HG03342 (cell line): ENCODE results near the gene GP1BA.

Source experiments
- ATAC-seq: cut with Tn5 transposase; IDR thresholded peaks from one replicate; pipeline ENCODE4 v1.9.1; 2021; ENCODE audit warnings: mild to moderate bottlenecking, moderate library complexity; ENCODE audit not compliant: unreplicated experiment

GP1BA gene

DNA sequence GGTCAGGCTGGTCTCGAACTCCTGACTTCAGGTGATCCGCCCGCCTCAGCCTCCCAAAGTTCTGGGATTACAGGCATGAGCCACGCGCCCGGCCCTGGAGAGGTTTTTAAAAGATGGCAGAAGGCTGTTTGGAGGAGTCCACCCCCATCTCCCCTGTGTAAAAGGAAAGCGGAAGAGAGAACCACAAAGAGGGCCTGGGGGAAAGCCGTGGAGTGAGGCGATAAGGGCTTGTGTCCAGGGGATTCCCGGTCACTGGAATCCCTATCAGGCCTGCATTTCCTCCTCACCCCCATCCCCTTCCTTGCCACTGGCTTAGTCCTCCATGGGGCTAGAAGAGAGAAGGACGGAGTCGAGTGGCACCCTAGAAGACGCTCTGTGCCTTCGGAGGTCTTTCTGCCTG is at the start of gene GP1BA:
Gene GP1BA (plus strand): TSS at position 315 of the 400 bp plus-strand sequence. CDS start 328 bp downstream, outside the sequence.
- no peak for ATAC-seq

DNA sequence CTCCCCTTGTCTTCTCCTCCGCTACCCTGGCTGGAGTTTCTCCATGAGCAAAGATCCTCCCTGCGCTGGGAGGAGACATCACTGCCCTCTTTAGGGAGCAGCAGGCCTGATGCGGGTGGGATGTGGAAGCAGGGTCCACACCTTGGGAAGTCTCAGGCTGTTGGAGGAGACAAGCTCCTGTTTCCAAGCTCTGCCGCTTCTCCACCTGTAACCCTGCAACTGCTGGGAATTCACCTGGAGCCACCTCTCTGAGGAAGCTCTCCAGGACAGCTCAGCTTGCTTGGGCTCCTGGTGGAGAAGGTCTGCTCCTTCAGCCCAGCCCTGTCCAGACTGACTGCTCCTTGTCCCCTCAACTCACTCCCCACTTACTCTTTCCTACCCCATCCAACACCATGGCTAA is 47.6 kb upstream of the GP1BA start:
- no peak for ATAC-seq

DNA sequence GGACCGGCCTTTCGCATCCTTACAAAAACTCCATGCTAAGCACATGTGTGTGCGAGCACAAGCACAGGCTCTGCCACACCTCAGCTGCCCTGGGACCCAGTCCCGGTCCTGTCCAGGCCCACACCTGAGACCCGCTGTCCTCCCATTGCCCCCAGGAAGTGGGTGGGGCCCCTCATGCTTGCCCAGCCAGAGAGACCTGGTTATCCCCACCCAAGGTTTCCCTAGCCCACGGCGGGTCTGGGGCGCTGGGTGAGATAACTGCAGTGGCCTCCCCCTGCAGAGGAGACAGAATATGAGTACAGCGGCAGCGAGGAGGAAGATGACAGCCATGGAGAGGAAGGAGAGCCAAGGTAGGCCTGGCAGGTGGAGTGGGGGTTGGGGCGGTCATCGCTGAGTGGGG is 45.2 kb upstream of the GP1BA start:
- ATAC-seq = no peak

DNA sequence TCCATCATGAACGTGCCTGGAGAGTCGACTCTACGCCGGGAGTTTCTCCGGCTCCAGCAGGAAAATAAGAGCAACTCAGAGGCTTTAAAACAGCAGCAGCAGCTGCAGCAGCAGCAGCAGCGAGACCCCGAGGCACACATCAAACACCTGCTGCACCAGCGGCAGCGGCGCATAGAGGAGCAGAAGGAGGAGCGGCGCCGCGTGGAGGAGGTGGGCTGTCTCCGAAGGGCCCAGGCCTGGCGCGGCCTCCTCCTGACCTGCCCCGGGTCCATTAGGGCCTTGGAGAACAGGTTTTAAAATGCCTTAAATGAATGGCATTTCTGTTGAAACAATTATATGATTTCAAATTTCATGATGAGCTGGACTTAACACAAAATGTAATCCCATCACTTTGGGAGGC is 44.5 kb upstream of the GP1BA start:
- no peak for ATAC-seq

DNA sequence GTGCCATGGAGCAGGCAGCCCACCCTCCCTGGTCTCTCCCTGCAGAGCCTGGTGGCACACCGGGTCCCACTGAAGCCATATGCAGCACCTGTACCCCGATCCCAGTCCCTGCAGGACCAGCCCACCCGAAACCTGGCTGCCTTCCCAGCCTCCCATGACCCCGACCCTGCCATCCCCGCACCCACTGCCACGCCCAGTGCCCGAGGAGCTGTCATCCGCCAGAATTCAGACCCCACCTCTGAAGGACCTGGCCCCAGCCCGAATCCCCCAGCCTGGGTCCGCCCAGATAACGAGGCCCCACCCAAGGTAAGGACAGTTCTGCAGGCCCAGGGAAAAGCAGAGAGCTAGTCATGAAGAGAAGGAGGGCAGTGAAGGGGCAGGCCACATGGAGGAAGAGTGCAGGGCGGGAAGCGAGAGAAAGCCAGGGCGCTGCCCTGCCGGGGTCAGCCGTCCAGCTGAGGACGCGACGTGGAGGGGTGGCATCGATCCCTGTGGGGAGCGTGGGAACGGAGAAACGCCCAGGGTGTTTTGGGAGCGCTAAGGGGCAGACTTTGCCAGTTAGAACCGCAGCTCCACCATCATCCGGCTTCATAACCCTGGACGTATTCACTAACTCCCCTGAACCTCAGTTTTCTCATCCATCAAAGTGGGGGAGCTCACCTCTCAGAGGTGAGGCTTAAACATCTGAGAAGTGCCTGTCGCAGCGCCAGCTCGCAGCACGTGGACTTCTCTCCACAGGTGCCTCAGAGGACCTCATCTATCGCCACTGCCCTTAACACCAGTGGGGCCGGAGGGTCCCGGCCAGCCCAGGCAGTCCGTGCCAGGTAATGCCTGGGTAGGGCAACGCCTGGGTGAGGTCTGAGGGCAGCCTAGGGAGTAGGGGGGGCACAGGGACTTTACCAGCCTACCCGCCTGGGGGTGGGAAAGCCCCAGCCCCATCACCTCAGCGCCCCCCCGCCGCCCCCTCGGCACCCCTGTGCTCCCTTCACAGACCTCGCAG is 40.4 kb upstream of the GP1BA start:
- no peak for ATAC-seq

DNA sequence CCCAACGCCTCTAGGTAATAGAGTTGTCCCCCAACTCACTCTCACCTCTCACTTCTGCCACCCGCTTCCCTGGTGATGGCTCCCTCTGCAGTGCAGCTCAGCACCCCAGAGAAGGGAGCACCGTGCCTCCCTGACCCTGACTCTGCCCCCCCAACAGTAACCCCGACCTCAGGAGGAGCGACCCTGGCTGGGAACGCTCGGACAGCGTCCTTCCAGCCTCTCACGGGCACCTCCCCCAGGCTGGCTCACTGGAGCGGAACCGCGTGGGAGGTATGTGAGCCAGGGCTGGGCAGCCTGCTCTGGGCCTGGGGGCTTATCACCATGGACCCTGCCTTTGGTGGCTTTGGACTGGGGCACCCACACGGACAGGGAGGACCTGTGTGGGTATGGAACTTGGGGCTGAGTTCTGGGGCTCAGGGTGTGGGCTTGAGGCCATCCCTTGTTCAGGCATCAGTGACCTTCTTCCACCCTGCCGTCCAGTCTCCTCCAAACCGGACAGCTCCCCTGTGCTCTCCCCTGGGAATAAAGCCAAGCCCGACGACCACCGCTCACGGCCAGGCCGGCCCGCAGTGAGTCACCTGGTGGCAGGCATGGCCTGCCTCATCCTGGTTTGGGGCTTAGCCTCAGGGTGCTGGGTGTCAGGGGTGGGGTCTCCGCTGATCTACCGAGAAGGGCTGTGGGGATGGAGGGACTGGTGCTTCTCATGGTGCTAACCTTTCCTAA is 39.4 kb upstream of the GP1BA start:
- no peak for ATAC-seq

DNA sequence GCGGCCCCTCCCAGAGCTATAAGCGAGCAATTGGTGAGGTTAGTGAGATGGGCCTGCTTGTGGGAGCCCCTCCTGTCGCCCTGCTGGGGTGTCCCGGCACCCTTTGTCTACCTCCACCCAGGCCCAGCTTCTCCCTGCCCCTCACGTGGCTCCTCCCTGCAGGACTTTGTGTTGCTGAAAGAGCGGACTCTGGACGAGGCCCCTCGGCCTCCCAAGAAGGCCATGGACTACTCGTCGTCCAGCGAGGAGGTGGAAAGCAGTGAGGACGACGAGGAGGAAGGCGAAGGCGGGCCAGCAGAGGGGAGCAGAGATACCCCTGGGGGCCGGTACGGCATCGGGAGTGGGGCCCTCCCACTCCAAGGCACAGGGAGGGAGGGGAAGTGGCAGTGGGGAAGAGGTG is 38.8 kb upstream of the GP1BA start:
- no peak for ATAC-seq

DNA sequence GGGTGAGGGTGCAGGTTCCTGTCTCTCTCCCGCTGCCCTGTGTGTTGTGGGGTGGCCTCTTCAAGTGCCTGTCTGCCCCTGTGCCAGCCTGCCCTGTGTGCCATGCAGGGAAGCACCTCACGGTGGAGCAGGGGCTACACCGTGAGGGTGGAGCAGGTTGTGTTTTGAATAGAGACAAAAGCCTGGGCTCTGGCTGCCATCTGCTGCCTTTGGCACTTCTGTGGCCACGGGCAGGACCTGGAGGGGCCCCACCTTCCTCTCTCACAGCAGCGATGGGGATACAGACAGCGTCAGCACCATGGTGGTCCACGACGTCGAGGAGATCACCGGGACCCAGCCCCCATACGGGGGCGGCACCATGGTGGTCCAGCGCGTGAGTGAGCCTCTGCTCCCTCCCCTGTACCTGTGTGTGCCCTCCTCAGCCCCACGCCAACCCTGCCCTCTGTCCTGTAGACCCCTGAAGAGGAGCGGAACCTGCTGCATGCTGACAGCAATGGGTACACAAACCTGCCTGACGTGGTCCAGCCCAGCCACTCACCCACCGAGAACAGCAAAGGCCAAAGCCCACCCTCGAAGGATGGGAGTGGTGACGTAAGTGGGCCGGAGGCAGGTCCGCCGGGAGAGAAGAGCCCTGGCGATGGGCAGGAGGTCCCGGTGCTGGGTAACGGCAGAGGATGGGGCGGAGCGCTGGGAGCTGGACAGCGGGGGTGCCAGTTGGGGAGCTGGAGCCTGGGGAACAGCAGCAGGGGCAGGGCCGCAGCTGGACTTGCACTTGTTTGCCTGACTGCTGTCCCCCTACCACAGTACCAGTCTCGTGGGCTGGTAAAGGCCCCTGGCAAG is 38.1 kb upstream of the GP1BA start:
- ATAC-seq = no peak

DNA sequence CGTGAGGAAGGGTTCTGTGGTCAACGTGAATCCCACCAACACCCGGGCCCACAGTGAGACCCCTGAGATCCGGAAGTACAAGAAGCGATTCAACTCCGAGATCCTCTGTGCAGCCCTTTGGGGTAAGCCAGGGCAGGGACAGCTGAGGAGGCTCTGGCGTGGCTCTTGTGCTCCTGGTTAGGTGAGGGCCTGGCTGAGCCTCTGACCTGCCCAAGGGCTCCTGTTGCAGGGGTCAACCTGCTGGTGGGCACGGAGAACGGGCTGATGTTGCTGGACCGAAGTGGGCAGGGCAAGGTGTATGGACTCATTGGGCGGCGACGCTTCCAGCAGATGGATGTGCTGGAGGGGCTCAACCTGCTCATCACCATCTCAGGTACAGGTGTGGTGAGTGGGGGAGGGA is 37.0 kb upstream of the GP1BA start:
- no peak for ATAC-seq

DNA sequence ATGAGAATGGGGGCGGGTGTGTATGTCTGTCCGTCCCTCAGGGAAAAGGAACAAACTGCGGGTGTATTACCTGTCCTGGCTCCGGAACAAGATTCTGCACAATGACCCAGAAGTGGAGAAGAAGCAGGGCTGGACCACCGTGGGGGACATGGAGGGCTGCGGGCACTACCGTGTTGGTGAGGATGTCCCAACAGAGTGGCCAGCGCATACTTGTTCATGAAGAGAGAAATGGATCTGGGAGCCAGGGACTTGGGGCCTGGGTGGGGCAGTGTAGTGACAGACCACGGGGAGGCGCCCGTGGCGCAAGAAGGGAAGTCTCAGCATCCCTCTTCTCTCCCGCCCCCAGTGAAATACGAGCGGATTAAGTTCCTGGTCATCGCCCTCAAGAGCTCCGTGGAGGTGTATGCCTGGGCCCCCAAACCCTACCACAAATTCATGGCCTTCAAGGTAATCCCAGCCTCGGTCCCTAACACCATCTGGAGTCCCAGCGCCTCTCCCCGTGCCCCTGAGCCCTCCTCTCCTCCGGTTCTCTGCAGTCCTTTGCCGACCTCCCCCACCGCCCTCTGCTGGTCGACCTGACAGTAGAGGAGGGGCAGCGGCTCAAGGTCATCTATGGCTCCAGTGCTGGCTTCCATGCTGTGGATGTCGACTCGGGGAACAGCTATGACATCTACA is 36.3 kb upstream of the GP1BA start:
- ATAC-seq = no peak

DNA sequence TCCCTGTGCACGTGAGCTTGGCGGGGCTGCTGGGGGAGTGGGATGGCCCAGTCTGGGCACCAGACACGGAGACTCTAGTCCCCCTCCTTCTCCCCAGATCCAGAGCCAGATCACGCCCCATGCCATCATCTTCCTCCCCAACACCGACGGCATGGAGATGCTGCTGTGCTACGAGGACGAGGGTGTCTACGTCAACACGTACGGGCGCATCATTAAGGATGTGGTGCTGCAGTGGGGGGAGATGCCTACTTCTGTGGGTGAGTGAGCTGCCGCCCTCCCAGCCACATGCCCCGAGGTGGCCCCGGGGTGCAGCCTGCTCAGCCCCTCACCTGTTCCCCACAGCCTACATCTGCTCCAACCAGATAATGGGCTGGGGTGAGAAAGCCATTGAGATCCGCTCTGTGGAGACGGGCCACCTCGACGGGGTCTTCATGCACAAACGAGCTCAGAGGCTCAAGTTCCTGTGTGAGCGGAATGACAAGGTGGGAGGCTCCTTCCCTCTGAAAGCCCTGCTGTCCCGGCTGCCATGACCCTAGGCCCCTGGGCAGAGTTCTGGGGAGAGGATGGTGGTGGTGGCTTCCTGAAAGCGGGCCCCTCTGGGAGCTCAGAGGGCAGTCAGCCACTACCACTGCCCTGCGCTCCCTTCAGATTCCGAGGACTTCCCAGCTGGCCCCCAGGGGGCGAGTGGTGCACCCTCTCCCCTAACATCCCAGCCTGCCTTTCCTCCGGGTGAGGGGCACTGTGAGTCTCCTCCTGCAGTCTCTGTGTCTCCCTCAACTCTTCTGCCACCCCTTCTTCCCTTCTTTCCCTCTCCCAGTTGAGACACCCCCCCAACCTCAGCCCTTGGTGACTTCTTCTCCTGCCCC is 35.5 kb upstream of the GP1BA start:
- ATAC-seq = no peak

DNA sequence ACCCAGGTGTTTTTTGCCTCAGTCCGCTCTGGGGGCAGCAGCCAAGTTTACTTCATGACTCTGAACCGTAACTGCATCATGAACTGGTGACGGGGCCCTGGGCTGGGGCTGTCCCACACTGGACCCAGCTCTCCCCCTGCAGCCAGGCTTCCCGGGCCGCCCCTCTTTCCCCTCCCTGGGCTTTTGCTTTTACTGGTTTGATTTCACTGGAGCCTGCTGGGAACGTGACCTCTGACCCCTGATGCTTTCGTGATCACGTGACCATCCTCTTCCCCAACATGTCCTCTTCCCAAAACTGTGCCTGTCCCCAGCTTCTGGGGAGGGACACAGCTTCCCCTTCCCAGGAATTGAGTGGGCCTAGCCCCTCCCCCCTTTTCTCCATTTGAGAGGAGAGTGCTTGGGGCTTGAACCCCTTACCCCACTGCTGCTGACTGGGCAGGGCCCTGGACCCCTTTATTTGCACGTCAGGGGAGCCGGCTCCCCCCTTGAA is 34.8 kb upstream of the GP1BA start:
- ATAC-seq = no peak

DNA sequence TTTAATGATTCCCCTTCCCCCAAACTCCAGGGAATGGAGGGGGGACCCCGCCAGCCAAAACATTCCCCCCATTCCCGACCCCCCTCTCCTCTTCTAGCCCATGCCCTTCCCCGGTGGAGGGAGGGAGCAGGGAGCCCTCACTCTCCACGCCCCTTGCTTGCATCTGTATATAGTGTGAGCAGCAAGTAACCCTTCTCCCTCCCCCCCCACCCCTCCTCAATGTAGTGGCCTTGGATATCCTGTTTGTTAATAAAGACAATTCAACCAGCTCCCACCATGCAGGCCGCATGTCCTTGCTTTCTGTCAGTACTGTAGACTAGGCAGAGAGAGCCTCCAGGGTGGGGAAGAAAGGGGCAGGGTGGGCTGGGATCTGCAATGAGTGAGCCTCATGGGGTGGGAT is 34.3 kb upstream of the GP1BA start:
- no peak for ATAC-seq

DNA sequence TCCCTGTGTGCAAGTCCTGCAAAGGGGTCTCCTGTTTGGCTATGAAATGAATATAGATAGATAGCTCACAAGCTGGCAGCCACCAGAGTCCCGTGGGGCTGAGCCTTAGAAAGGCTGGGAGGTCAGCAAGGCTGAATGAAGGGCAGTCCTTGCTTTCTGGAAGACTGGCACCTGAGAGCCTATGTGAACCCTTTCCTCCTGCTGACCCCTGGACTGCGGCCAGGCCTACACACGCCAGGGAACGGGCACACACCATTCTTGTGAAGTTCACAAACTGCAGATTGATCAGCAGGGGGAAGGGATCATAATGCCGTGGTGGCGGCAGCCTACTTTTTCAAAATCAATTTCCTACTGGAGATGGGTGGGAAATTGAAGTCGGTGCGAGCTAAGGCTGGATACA is 33.7 kb upstream of the GP1BA start:
- no peak for ATAC-seq

DNA sequence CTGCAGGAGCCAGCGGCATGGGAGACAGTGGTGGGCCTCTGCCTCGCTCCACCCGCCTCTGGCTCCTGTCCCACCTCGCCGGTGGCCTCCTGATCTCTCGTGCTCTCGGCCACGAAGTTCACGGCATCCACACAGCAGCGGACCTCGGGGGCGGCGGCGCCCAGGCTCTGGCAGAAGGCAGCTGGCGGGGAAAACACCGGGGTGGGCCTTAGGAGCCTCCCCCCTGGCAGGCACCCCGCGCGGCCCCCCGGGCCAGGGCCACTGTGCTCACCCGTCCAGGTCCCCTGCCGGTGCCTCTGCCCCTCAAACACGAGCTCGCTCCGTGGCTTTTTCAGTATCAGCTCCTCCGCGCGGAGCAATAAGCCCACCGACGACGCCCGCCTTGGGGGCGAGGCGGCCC is 33.1 kb upstream of the GP1BA start:
- no peak for ATAC-seq

DNA sequence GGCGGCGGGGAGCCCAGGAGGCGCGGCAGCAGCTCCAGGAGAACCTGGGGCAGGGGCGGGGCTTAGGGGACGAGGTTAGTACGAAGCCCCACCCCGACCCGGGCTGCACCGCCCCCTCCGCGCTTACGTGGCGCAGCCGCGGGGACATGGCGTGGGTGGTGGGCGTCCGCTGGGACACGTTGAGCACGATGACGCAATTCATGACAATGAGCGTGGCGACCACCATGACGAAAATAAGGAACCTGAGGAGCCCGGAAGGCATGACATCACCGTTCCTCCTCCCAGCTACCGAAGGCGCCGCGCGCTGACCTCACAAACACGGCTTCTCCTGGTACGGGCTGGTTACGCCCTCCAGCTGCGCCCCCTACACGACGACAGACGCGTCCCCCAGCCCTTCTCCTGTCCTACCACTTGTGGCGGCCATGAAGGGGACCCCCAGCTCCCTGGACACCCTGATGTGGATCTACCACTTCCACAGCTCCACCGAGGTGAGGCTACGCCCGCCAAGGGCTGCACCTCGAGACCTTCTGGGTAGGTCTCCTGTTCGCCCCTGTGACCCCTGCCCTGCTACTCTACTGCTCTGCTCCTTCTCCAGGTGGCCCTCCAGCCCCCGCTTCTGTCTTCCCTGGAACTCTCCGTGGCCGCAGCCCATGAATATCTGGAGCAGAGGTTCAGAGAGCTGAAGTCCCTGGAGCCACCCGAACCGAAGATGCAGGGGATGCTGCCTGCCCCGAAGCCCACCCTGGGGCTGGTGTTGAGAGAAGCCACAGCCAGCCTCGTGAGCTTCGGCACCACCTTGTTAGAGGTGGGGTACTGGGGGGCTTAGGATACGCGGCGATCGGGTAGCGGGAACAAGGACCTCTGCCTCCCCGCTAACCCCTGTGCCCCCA is 32.5 kb upstream of the GP1BA start, which contains the start of gene C17orf107:
Gene C17orf107 (plus strand): TSS at position 196 of the 890 bp plus-strand sequence. CDS start 227 bp downstream, at position 423.
- peak; percentile 33 for ATAC-seq

DNA sequence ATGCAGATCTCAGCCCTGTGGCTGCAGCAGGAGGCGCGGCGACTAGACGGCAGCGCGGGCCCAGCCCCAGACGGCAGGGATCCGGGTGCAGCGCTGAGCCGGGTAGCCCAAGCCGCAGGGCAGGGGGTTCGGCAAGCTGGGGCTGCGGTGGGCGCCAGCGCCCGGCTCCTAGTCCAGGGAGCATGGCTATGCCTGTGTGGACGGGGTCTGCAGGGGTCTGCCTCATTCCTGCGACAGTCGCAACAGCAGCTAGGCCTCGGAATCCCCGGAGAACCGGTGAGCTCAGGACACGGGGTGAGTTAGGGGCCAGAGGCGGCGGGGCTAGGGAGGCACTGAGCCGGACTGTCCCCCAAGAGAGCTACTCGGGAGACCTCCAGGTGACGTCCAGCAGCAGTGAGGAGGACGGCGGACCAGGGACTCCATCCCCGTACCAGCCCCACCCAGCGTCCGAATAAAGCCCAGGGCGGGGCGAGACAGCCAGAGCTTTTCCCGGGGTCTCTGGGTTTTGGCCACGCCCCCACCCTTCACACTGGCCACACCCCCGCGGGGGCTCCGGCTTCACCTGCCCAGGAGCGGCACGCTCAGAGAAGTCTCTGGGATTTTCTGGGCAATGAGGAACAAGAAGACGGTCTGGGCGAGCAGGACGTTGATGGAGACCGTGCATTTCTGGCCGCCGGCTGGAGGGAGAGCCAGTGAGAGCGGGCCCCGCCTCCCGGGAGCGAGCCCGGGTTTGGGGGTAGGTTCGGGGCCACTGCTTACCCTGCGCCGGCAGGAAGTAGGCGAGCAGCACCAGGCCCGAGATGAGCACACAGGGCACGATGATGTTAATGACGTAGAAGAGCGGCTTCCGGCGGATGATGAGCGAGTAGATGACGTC is 31.6 kb upstream of the GP1BA start:
- no peak for ATAC-seq
